OCI-M2 (cell line): Measurements from ENCODE around the gene OGFOD3.

Source experiments
- DNase-seq: peaks from one replicate; lab custom pipeline; 2025; ENCODE audit not compliant: unreplicated experiment; lab: John Stamatoyannopoulos, UW

Gene OGFOD3

GRCh38 chr17:82447876-82448275 lies 29.5 kb upstream of the OGFOD3 start:
- DNase-seq = no peak

GRCh38 chr17:82446649-82447048 lies 28.3 kb upstream of the OGFOD3 start:
- no peak for DNase-seq

GRCh38 chr17:82446124-82446523 lies 27.7 kb upstream of the OGFOD3 start:
- DNase-seq = no peak

GRCh38 chr17:82445542-82445941 lies 27.2 kb upstream of the OGFOD3 start:
- DNase-seq = no peak

- no peak for DNase-seq
Measured at GRCh38 chr17:82444941-82445521, 26.6 kb upstream of the OGFOD3 start.

- DNase-seq = no peak
Measured at GRCh38 chr17:82444284-82444893, 26.0 kb upstream of the OGFOD3 start.

- DNase-seq = no peak
Measured at GRCh38 chr17:82443465-82444283, 25.3 kb upstream of the OGFOD3 start.

GRCh38 chr17:82442643-82443464 lies 24.5 kb upstream of the OGFOD3 start:
- DNase-seq = no peak

GRCh38 chr17:82441691-82442487 lies 23.5 kb upstream of the OGFOD3 start:
- no peak for DNase-seq

GRCh38 chr17:82440991-82441627 lies 22.7 kb upstream of the OGFOD3 start:
- no peak for DNase-seq

- no peak for DNase-seq
Measured at GRCh38 chr17:82440469-82440981, 22.1 kb upstream of the OGFOD3 start.

GRCh38 chr17:82439829-82440365 lies 21.5 kb upstream of the OGFOD3 start:
- no peak for DNase-seq

- no peak for DNase-seq
Measured at GRCh38 chr17:82439194-82439828, 20.9 kb upstream of the OGFOD3 start.

GRCh38 chr17:82438401-82439193 lies 20.2 kb upstream of the OGFOD3 start:
- DNase-seq = no peak

- DNase-seq = no peak
Measured at GRCh38 chr17:82437325-82437668, 18.9 kb upstream of the OGFOD3 start.

- no peak for DNase-seq
Measured at GRCh38 chr17:82436601-82437324, 18.4 kb upstream of the OGFOD3 start.

GRCh38 chr17:82435601-82436583 lies 17.5 kb upstream of the OGFOD3 start:
- DNase-seq = no peak
